HG02970 (cell line): ENCODE data around the gene HES5.

ENCODE experiments used
- ATAC-seq: cut with Tn5 transposase; IDR thresholded peaks from one replicate; pipeline ENCODE4 v1.9.1; 2021; ENCODE audit warnings: mild to moderate bottlenecking, moderate library complexity, moderate number of reproducible peaks; ENCODE audit not compliant: unreplicated experiment, low FRiP score

Gene HES5

GRCh38 chr1:2547210-2548067 lies 17.4 kb upstream of the HES5 start:
- ATAC-seq = no peak

GRCh38 chr1:2546515-2547209 lies 16.6 kb upstream of the HES5 start:
- ATAC-seq = peak; percentile 23

DNA sequence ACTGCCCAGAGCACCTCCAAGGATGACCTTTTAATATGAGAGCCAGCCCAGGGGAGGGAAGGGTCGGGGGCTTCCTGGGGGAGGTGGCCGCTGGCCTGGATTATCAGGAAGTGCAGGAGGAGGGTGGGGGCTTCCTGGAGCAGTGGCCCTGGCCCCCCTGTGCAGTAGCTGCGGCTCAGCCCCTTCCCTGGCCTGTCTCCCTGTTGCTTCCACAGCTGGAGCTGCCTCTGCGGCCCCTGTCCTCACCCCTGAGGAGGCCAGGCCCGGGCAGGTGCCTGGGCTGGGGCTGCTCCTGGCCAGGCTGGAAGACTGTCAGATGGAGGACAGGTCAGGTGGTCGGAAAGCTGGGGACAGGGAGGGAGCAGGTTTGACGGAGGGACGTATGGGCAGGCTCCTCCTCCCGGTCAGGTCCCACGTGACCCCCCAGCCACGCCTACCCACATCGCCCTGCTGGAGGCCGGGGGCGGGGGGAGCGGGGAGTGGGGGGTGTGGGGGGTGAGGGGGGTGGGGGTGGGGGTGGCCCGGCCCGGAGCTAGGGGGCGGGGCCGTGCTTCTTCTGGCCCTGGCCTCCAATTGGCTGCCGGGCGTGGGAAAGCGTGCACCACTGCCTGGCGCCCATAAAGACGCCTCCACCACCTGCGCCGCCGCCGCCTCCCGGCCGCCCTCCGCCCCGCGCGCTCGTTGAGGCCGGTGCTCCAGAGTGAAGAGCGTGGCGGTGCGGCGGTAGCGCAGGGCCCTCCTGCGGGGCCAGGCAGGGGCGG lies 15.9 kb upstream of the HES5 start:
- peak; percentile 36 for ATAC-seq

- no peak for ATAC-seq
These were observed 15.0 kb upstream of the HES5 start for GRCh38 chr1:2544875-2545640.

- no peak for ATAC-seq
These were observed 14.2 kb upstream of the HES5 start for GRCh38 chr1:2544093-2544874.

DNA sequence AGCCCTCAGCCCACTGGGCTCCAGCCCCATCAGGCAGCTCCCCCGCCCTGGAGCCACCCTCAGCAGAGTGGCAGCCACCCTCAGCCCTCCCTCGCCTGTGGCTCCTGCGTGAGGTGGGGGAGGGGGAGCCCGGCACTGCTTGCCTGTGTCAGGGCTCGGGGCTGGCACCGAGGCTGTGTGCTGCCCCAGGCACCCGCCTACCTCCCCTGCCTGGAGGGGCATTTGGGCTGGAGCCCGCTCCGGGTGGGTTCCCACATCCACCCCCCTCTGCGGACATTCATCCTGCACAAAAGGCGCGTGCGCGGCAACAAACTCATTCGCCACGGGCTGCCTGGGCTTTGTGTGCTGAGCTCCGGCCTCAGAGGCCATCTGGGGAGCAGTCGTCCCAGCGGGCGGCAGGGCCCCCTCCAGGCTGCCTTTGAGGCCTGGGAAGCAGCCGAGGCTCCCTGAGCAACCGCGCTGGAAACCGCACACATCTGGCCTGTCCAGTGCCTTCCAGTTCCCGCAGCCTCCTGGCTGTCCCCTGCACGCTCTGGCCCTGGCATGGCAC lies 13.6 kb upstream of the HES5 start:
- no peak for ATAC-seq

DNA sequence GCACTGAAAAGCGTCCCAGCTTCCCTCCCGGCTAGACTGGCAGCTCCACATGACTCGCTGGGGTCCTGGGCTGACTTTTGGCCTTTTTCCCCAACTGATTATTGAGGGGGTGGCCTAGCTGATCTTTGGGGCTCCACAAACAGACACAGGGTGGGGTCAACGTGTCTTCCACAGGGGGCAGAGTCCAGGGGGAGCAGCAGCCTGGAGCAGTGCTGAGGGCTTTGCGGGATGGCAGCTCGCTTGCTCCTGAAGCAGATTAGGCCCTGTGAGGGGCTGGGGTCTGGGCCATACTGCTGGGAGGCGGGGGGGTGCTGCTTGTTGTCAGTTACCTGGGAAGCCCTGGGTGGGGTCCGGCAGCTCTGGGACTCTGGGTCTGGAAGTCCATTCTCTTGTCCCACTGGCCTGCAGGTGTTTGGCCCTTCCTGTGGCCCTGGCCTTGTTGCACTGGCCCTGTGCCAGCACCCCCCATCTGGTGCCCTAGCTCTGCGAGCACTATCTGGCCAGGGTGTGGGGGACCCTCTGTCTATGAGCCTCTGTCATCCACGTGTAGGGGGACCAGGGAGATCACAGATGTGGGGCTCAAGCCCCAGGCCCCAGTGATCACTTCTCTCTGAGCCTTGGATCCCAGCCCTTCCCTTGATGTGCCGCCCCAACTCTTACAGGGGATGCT lies 12.3 kb upstream of the HES5 start:
- no peak for ATAC-seq

DNA sequence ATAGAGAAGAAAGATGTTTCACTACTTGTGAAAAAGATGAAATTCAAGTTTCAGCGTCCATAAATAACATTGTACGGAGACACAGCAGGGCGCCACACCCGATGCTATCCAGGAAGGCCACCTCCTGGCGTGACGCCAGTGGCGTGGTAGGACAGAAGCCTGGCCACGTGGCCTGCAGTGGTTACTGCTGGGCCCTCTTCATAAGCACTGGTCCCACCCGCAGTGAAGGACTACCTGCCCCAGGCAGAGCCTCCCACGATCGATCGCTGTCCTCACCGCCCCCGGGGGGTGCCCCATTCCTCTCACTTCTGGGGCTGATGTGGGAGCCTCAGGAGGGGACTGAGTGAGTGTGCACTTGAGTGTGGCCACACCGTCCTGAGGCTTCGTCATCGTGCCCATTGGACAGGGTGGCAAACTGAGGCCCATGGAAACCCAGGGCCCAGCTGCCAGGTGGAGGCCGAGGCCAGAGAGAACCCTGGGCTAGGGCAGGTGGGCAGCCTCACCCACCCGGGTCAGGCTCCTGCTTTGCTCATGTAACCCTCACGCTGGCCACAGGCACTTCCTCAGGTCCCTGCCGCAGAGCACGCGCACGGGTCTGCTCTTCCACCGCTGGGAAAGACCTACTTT lies 11.7 kb upstream of the HES5 start:
- no peak for ATAC-seq

DNA sequence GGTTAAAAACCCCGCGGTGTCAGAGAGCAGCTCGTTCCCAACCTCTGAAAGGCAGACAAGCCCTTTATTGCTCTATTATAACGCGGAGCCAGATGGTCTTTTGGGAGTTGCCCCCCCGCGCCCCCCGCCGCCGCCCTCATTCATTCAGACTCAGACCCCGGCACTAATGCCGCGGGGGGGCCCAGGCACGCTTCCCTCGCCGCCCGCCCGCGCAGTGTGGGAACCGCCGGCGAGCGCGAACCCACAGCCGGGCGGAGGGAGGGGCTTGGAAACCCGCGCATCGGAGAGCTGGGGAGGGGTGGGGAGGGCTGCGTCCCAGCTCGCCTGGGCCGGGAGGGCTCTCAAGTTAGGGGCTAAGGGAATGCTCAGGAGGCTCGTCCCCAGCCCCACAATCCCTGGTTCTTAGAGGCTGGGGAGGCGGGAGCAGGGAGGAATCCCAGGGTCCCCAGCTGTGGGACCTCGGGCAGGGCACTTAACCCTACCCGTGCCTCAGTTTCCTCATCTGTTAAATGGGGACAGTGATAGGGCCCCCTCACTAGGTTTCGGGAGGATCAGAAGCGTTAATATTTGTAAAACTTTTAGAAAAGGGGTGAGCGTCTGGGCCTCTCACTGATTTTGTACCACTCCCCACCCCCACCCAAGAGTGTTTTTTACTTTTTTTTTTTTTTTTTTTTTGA lies 10.9 kb upstream of the HES5 start:
- ATAC-seq = no peak

GRCh38 chr1:2539312-2539907 lies 9.3 kb upstream of the HES5 start:
- no peak for ATAC-seq

GRCh38 chr1:2538872-2539271 lies 8.8 kb upstream of the HES5 start:
- no peak for ATAC-seq

DNA sequence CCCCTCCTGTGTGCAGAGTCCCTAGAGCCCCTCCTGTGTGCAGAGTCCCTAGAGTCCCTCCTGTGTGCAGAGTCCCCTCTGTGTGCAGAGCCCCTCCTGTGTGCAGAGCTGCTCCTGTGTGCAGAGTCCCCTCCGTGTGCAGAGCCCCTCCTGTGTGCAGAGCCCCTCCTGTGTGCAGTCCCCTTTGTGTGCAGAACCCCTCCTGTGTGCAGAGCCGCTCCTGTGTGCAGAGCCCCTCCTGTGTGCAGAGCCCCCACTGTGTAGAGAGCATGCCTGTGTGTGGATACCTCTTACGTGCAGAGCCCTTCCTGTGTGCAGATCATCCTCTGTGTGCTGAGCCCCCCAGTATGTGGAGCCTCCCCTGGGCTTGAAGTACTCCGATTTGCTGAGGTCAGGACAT lies 8.3 kb upstream of the HES5 start:
- ATAC-seq = no peak

DNA sequence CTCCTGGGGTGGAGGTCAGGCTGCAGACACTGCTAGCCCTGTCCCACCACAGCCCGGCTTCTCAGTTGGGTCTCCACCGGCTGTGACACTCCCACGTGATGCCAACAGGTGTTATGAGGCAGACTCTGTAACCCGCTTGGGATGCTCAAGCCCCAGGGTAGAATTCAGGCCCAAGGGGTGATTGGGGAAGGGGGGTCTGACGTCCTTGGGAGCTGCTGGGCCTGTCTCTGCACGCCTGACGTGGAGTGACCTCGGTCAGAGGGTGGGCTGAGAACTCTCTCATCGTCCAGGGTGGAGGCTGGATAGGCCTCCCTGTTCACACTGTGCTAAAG lies 7.7 kb upstream of the HES5 start:
- no peak for ATAC-seq

- ATAC-seq = no peak
These were observed 5.9 kb upstream of the HES5 start for GRCh38 chr1:2535981-2536380.

DNA sequence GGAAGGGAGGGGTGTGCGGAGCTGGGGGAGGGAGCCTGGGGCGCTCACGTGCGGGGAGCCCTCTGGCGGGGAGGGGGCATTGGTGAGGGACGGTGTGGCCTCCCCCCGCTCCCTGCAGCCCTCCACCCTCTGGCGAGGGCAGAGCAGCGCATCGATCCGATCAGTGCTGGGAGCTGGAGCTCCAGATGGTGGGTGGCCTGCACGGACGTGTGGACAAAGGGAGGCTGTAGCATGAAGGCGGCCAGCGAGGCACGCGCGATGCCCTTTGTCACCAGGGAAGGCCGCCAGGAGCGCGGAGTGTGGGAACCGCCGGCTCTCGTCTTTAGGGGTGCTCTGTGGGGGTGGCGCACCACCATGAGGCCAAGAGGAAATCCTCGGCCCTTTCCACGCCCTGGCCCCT lies 5.4 kb upstream of the HES5 start:
- no peak for ATAC-seq

GRCh38 chr1:2534687-2535441 lies 4.8 kb upstream of the HES5 start:
- ATAC-seq = no peak

GRCh38 chr1:2534315-2534686 lies 4.2 kb upstream of the HES5 start:
- no peak for ATAC-seq
